GM12872 (cell line): Measurements from ENCODE around the gene RPGRIP1L.

Experiments used
- TF ChIP-seq, protein P1 (sequence below): IDR thresholded peaks from 3 replicates; pipeline ENCODE4 v1.5.1; 2011; ENCODE audit warnings: low read depth, mild to moderate bottlenecking, low read length, moderate library complexity; ENCODE audit not compliant: insufficient read depth

RPGRIP1L gene

DNA sequence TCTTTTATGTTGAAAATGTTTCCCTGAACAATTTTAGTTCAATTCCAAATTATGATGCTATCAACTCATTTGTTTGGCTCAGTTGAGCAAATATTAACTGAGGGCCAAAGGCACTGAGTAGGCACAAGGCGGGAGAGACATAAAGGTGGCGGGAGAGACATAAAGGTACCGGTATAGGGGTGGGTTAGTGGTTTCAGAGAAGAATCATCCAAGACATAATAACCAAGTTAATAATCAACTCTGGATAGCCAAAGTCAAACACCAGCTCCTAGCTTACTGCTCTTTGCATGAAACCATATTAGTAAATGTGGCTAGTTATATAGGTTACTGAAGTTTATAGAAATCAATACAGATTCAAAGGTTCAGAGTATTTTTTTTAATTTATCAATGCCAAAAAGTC is 91.7 kb downstream of the RPGRIP1L start:
- TF ChIP-seq, protein P1, sequence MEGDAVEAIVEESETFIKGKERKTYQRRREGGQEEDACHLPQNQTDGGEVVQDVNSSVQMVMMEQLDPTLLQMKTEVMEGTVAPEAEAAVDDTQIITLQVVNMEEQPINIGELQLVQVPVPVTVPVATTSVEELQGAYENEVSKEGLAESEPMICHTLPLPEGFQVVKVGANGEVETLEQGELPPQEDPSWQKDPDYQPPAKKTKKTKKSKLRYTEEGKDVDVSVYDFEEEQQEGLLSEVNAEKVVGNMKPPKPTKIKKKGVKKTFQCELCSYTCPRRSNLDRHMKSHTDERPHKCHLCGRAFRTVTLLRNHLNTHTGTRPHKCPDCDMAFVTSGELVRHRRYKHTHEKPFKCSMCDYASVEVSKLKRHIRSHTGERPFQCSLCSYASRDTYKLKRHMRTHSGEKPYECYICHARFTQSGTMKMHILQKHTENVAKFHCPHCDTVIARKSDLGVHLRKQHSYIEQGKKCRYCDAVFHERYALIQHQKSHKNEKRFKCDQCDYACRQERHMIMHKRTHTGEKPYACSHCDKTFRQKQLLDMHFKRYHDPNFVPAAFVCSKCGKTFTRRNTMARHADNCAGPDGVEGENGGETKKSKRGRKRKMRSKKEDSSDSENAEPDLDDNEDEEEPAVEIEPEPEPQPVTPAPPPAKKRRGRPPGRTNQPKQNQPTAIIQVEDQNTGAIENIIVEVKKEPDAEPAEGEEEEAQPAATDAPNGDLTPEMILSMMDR = no peak

GRCh38 chr16:53611179-53611696 is 92.4 kb downstream of the RPGRIP1L start:
- TF ChIP-seq, protein P1 = no peak

DNA sequence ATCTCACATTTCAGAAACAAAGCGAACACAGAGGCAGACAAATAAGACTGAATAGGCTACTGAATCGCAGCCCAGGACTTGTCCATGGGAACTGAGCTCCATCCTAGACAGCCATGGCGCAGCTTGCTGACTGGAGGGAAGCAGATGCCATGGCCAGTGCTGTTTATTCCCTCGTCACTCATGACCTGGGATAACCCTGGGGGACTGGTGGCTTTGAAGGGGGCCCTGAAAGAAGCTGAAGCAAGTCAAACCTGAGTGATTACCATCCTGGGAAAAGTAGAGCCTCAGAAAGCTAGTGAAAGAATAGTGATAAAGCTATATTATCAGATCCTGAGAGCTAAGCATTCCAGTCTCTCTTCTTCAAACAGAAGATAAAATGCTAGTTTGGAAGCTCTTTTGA is 94.1 kb downstream of the RPGRIP1L start:
- TF ChIP-seq, protein P1 = no peak

GRCh38 chr16:53608094-53608493 is 95.6 kb downstream of the RPGRIP1L start:
- TF ChIP-seq, protein P1 = no peak

- TF ChIP-seq, protein P1 = no peak
Measured at GRCh38 chr16:53605831-53606400, 97.7 kb downstream of the RPGRIP1L start.

- TF ChIP-seq, protein P1 = no peak
Measured at GRCh38 chr16:53605356-53605755, 98.3 kb downstream of the RPGRIP1L start.

GRCh38 chr16:53601961-53602360 is 101.7 kb downstream of the RPGRIP1L start:
- TF ChIP-seq, protein P1 = no peak
